ENCODE data around the gene SFI1.

DNA sequence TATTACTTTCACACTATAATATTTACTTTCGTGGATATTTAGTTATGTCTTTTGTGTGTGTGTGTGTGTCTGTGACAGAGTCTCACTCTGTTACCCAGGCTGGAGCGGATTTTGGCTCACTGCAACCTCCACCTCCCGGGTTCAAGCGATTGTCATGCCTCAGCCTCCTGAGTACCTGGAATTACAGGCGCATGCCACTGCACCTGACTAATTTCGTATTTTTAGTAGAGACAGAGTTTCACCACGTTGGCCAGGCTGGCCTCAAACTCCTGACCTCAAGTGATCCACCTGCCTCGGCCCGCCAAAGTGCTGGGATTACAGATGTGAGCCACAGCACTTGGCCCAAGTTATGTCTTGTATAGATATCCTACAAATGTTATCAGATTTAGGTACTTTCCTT is 155.8 kb downstream of the SFI1 start:
- TF ChIP-seq, protein P1, sequence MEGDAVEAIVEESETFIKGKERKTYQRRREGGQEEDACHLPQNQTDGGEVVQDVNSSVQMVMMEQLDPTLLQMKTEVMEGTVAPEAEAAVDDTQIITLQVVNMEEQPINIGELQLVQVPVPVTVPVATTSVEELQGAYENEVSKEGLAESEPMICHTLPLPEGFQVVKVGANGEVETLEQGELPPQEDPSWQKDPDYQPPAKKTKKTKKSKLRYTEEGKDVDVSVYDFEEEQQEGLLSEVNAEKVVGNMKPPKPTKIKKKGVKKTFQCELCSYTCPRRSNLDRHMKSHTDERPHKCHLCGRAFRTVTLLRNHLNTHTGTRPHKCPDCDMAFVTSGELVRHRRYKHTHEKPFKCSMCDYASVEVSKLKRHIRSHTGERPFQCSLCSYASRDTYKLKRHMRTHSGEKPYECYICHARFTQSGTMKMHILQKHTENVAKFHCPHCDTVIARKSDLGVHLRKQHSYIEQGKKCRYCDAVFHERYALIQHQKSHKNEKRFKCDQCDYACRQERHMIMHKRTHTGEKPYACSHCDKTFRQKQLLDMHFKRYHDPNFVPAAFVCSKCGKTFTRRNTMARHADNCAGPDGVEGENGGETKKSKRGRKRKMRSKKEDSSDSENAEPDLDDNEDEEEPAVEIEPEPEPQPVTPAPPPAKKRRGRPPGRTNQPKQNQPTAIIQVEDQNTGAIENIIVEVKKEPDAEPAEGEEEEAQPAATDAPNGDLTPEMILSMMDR (IDR thresholded peaks at IDR 0.05) = no peak
- TF ChIP-seq POLR2A (IDR thresholded peaks at IDR 0.05) = no peak

Data from testis (tissue), 2 donors.